Activated CD8-positive, alpha-beta memory T cell treated with anti-CD3 and anti-CD28 coated beads, Interleukin-2, amount 50 U/mL, for 24 hours (primary cell): ENCODE data around the gene SLC35E3.
"Not testable (repeated sequence)": the region's sequence is repeated elsewhere in the genome, so short reads cannot be mapped to it uniquely, and the experiment has no call there.

Experiments used
- DNase-seq: peaks from one replicate; pipeline ENCODE4 v3.0.0-alpha.2; 2020; ENCODE audit errors: extremely low read depth

Gene SLC35E3

GRCh38 chr12:68794653-68795251 lies 48.8 kb downstream of the SLC35E3 start:
- no peak for DNase-seq

- DNase-seq: no peak
Observed at GRCh38 chr12:68796399-68796798, 50.4 kb downstream of the SLC35E3 start.

GRCh38 chr12:68798882-68799234 lies 52.9 kb downstream of the SLC35E3 start:
- no peak for DNase-seq

- no peak for DNase-seq
Observed at GRCh38 chr12:68800294-68800693, 54.3 kb downstream of the SLC35E3 start.

- not testable (repeated sequence) for DNase-seq
Observed at GRCh38 chr12:68801124-68801523, 55.1 kb downstream of the SLC35E3 start.

- DNase-seq: not testable (repeated sequence)
Observed at GRCh38 chr12:68802372-68802745, 56.4 kb downstream of the SLC35E3 start.

GRCh38 chr12:68802911-68803651 lies 57.1 kb downstream of the SLC35E3 start:
- DNase-seq: not testable (repeated sequence)

- DNase-seq: no peak
Observed at GRCh38 chr12:68803948-68804656, 58.1 kb downstream of the SLC35E3 start.

GRCh38 chr12:68804657-68805591 lies 58.9 kb downstream of the SLC35E3 start:
- no peak for DNase-seq

- no peak for DNase-seq
Observed at GRCh38 chr12:68805592-68806120, 59.7 kb downstream of the SLC35E3 start.

GRCh38 chr12:68806488-68807237 lies 60.7 kb downstream of the SLC35E3 start:
- DNase-seq: no peak

GRCh38 chr12:68807274-68807575 lies 61.2 kb downstream of the SLC35E3 start:
- DNase-seq: not testable (repeated sequence)

- peak; percentile 79 for DNase-seq
Observed at GRCh38 chr12:68807576-68808387, 61.8 kb downstream of the SLC35E3 start, which contains the start of gene MDM2. Gene MDM2, plus strand, starts transcription at chr12:68808177. Its CDS starts 301 bp downstream, at chr12:68808478.

GRCh38 chr12:68808388-68809189 lies 62.6 kb downstream of the SLC35E3 start:
- DNase-seq: peak; percentile 36

GRCh38 chr12:68809190-68810026 lies 63.4 kb downstream of the SLC35E3 start:
- no peak for DNase-seq

- not testable (repeated sequence) for DNase-seq
Observed at GRCh38 chr12:68810027-68810389, 64.0 kb downstream of the SLC35E3 start.

GRCh38 chr12:68811573-68811972 lies 65.6 kb downstream of the SLC35E3 start:
- DNase-seq: not testable (repeated sequence)

GRCh38 chr12:68812553-68813241 lies 66.7 kb downstream of the SLC35E3 start:
- DNase-seq: no peak
